ENCODE results near the gene SKI.

DNA sequence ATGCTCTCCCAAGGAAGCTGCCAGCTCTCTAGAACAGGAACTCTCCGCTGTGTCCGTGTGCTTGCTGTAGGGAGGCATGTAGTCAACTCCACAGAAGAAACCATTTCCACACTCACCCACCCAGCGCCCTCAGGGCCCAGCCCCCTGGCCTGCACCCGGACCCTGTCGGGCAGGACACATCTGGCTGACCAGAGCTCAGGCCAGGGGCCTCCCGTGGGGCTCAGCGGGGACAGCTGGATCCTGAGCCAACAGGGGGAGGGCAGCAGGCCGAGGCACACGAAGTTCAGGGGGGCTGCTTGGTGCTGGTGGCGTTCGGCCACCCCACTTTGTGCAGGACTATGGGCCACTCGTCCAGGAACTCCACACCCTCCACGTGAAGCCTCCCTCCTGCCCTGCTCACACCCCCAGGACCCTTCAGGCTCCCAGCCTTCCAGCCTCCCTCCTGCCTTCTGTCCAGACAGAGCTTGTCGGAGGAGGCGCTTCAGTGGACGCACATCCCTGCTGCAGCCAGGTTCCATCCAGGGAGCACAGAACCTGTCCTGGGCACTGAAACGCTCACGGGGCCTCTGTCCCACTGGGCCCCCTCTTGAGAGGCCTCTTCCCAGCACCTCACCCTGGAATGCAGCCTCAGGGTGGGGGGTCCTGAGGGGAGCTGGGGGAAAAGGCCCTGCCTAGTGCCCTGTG lies 18.6 kb upstream of the SKI start:
- TF ChIP-seq, protein P1, sequence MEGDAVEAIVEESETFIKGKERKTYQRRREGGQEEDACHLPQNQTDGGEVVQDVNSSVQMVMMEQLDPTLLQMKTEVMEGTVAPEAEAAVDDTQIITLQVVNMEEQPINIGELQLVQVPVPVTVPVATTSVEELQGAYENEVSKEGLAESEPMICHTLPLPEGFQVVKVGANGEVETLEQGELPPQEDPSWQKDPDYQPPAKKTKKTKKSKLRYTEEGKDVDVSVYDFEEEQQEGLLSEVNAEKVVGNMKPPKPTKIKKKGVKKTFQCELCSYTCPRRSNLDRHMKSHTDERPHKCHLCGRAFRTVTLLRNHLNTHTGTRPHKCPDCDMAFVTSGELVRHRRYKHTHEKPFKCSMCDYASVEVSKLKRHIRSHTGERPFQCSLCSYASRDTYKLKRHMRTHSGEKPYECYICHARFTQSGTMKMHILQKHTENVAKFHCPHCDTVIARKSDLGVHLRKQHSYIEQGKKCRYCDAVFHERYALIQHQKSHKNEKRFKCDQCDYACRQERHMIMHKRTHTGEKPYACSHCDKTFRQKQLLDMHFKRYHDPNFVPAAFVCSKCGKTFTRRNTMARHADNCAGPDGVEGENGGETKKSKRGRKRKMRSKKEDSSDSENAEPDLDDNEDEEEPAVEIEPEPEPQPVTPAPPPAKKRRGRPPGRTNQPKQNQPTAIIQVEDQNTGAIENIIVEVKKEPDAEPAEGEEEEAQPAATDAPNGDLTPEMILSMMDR (conservative IDR thresholded peaks at IDR 0.05 in 1 of 2, IDR thresholded peaks at IDR 0.05 in 1 of 2; ENCODE audit: low read depth in 1 of 2, low read length in 2 of 2), result no peak
- TF ChIP-seq EZH2 (IDR thresholded peaks at IDR 0.05; ENCODE audit: low read length, missing control alignments), result no peak
